ENCODE measurements around the gene LACTB.

Gene LACTB

GRCh38 chr15:63180746-63181145 is 59.1 kb downstream of the LACTB start:
- no peaks in the 10 kb centered on the region for H3K27me3 ChIP-seq (ENCODE audit: low read depth, low read length)
- H3K4me1 ChIP-seq (ENCODE audit: control insufficient read depth in 1 of 2, insufficient read depth in 2 of 2, low read length in 2 of 2), result no peaks in the 10 kb centered on the region
- no peak overlapping the region for H3K4me3 ChIP-seq (ENCODE audit: low read depth in 1 of 2, low read length in 2 of 2)
- no peaks in the 10 kb centered on the region for H3K9me3 ChIP-seq (ENCODE audit: control insufficient read depth in 1 of 2, low read length in 2 of 2)
- H3K27ac ChIP-seq (ENCODE audit: low read length), result no peak overlapping the region
- H3K36me3 ChIP-seq (ENCODE audit: control insufficient read depth in 1 of 2, insufficient read depth in 2 of 2, low read length in 2 of 2), result no peaks in the 10 kb centered on the region

- Histone ChIP-seq H3K36me3 (ENCODE audit: control insufficient read depth in 1 of 2, insufficient read depth in 2 of 2, low read length in 2 of 2) (no peaks in the 10 kb centered on the region), H3K9me3 (ENCODE audit: control insufficient read depth in 1 of 2, low read length in 2 of 2) (no peaks in the 10 kb centered on the region), H3K4me3 (ENCODE audit: low read depth in 1 of 2, low read length in 2 of 2) (no peak overlapping the region), H3K4me1 (ENCODE audit: control insufficient read depth in 1 of 2, insufficient read depth in 2 of 2, low read length in 2 of 2) (no peaks in the 10 kb centered on the region), H3K27ac (ENCODE audit: low read length) (no peak overlapping the region), H3K27me3 (ENCODE audit: low read depth, low read length) (no peaks in the 10 kb centered on the region)
Observed at GRCh38 chr15:63181648-63182047, 60.0 kb downstream of the LACTB start.

- H3K9me3 ChIP-seq (ENCODE audit: control insufficient read depth in 1 of 2, low read length in 2 of 2), result no peaks in the 10 kb centered on the region
- H3K36me3 ChIP-seq (ENCODE audit: control insufficient read depth in 1 of 2, insufficient read depth in 2 of 2, low read length in 2 of 2), result no peaks in the 10 kb centered on the region
- H3K27ac ChIP-seq (ENCODE audit: low read length), result no peak overlapping the region
- H3K4me3 ChIP-seq (ENCODE audit: low read depth in 1 of 2, low read length in 2 of 2), result no peak overlapping the region
- H3K27me3 ChIP-seq (ENCODE audit: low read depth, low read length), result no peaks in the 10 kb centered on the region
- H3K4me1 ChIP-seq (ENCODE audit: control insufficient read depth in 1 of 2, insufficient read depth in 2 of 2, low read length in 2 of 2), result no peaks in the 10 kb centered on the region
Observed at GRCh38 chr15:63185206-63185605, 63.5 kb downstream of the LACTB start.

- no peaks in the 10 kb centered on the region for H3K4me1 ChIP-seq (ENCODE audit: control insufficient read depth in 1 of 2, insufficient read depth in 2 of 2, low read length in 2 of 2)
- no peaks in the 10 kb centered on the region for H3K27me3 ChIP-seq (ENCODE audit: low read depth, low read length)
- no peaks in the 10 kb centered on the region for H3K9me3 ChIP-seq (ENCODE audit: control insufficient read depth in 1 of 2, low read length in 2 of 2)
- H3K4me3 ChIP-seq (ENCODE audit: low read depth in 1 of 2, low read length in 2 of 2), result no peak overlapping the region
- H3K27ac ChIP-seq (ENCODE audit: low read length), result no peak overlapping the region
- H3K36me3 ChIP-seq (ENCODE audit: control insufficient read depth in 1 of 2, insufficient read depth in 2 of 2, low read length in 2 of 2), result no peaks in the 10 kb centered on the region
Observed at GRCh38 chr15:63186065-63186464, 64.4 kb downstream of the LACTB start.

GRCh38 chr15:63187589-63188226 is 66.0 kb downstream of the LACTB start:
- Histone ChIP-seq H3K4me1 (ENCODE audit: control insufficient read depth in 1 of 2, insufficient read depth in 2 of 2, low read length in 2 of 2) (no peaks in the 10 kb centered on the region), H3K27ac (ENCODE audit: low read length) (no peak overlapping the region), H3K9me3 (ENCODE audit: control insufficient read depth in 1 of 2, low read length in 2 of 2) (no peaks in the 10 kb centered on the region), H3K27me3 (ENCODE audit: low read depth, low read length) (no peaks in the 10 kb centered on the region), H3K36me3 (ENCODE audit: control insufficient read depth in 1 of 2, insufficient read depth in 2 of 2, low read length in 2 of 2) (no peaks in the 10 kb centered on the region), H3K4me3 (ENCODE audit: low read depth in 1 of 2, low read length in 2 of 2) (no peak overlapping the region)

- H3K27ac ChIP-seq (ENCODE audit: low read length), result peak overlapping the region; percentile 58
- peaks cover 0 to 3% of the 10 kb centered on the region in 2 donors for H3K4me1 ChIP-seq (ENCODE audit: control insufficient read depth in 1 of 2, insufficient read depth in 2 of 2, low read length in 2 of 2)
- H3K4me3 ChIP-seq (ENCODE audit: low read depth in 1 of 2, low read length in 2 of 2), result peak overlapping the region; percentile 74 to 77
- no peaks in the 10 kb centered on the region for H3K9me3 ChIP-seq (ENCODE audit: control insufficient read depth in 1 of 2, low read length in 2 of 2)
- no peaks in the 10 kb centered on the region for H3K36me3 ChIP-seq (ENCODE audit: control insufficient read depth in 1 of 2, insufficient read depth in 2 of 2, low read length in 2 of 2)
- no peaks in the 10 kb centered on the region for H3K27me3 ChIP-seq (ENCODE audit: low read depth, low read length)
Observed at GRCh38 chr15:63188247-63188925, 66.7 kb downstream of the LACTB start.

GRCh38 chr15:63188926-63189871 is 67.5 kb downstream of the LACTB start, which contains the start of gene RAB8B:
RAB8B (plus strand) TSS chr15:63189606; CDS start chr15:63189625, 19 bp downstream.
- Histone ChIP-seq H3K27ac (ENCODE audit: low read length) (peak within 1 kb of the TSS; percentile 95), H3K4me3 (ENCODE audit: low read depth in 1 of 2, low read length in 2 of 2) (peak within 1 kb of the TSS; percentile 77 to 92), H3K36me3 (ENCODE audit: control insufficient read depth in 1 of 2, insufficient read depth in 2 of 2, low read length in 2 of 2) (no peaks in the 10 kb centered on the region), H3K27me3 (ENCODE audit: low read depth, low read length) (no peaks in the 10 kb centered on the region), H3K4me1 (ENCODE audit: control insufficient read depth in 1 of 2, insufficient read depth in 2 of 2, low read length in 2 of 2) (peaks cover 2 to 11% of the 10 kb centered on the region in 2 donors), H3K9me3 (ENCODE audit: control insufficient read depth in 1 of 2, low read length in 2 of 2) (no peaks in the 10 kb centered on the region)

- no peaks in the 10 kb centered on the region for H3K27me3 ChIP-seq (ENCODE audit: low read depth, low read length)
- H3K4me1 ChIP-seq (ENCODE audit: control insufficient read depth in 1 of 2, insufficient read depth in 2 of 2, low read length in 2 of 2), result peaks cover 7 to 19% of the 10 kb centered on the region in 2 donors
- H3K27ac ChIP-seq (ENCODE audit: low read length), result peak overlapping the region; percentile 95
- H3K4me3 ChIP-seq (ENCODE audit: low read depth in 1 of 2, low read length in 2 of 2), result peak overlapping the region; percentile 77 to 92
- H3K9me3 ChIP-seq (ENCODE audit: control insufficient read depth in 1 of 2, low read length in 2 of 2), result no peaks in the 10 kb centered on the region
- no peaks in the 10 kb centered on the region for H3K36me3 ChIP-seq (ENCODE audit: control insufficient read depth in 1 of 2, insufficient read depth in 2 of 2, low read length in 2 of 2)
Observed at GRCh38 chr15:63189941-63190768, 68.5 kb downstream of the LACTB start.

- H3K27ac ChIP-seq (ENCODE audit: low read length), result peak overlapping the region; percentile 95
- peak overlapping the region; percentile 77 to 92 for H3K4me3 ChIP-seq (ENCODE audit: low read depth in 1 of 2, low read length in 2 of 2)
Observed at GRCh38 chr15:63190769-63191649, 69.3 kb downstream of the LACTB start.

More at GRCh38 chr15:63190769-63191649, 69.3 kb downstream of the LACTB start:
- H3K4me1 ChIP-seq (ENCODE audit: control insufficient read depth in 1 of 2, insufficient read depth in 2 of 2, low read length in 2 of 2), result peaks cover 12 to 28% of the 10 kb centered on the region in 2 donors
- no peaks in the 10 kb centered on the region for H3K27me3 ChIP-seq (ENCODE audit: low read depth, low read length)
- H3K9me3 ChIP-seq (ENCODE audit: control insufficient read depth in 1 of 2, low read length in 2 of 2), result no peaks in the 10 kb centered on the region
- H3K36me3 ChIP-seq (ENCODE audit: control insufficient read depth in 1 of 2, insufficient read depth in 2 of 2, low read length in 2 of 2), result no peaks in the 10 kb centered on the region
